ENCODE data around the gene SKI.

- no peak for TF ChIP-seq CTCF (IDR thresholded peaks at IDR 0.05; ENCODE audit: low read length)
- TF ChIP-seq EZH2 (IDR thresholded peaks at IDR 0.05; ENCODE audit: borderline replicate concordance, low read length) = no peak
Observed at GRCh38 chr1:2182376-2182775, 45.7 kb upstream of the SKI start.

Measured in OCI-LY1 (cell line).